Medulla oblongata (tissue), 1 donor: ENCODE data around the gene CAPRIN1.
"Not testable (repeated sequence)": the region's sequence is repeated elsewhere in the genome, so short reads cannot be mapped to it uniquely, and the experiment has no call there.

Source experiments
- DNase-seq: peaks from one replicate; pipeline ENCODE4 v3.0.0-alpha.2; 2015; ENCODE audit errors: extremely low spot score

Gene CAPRIN1

DNA sequence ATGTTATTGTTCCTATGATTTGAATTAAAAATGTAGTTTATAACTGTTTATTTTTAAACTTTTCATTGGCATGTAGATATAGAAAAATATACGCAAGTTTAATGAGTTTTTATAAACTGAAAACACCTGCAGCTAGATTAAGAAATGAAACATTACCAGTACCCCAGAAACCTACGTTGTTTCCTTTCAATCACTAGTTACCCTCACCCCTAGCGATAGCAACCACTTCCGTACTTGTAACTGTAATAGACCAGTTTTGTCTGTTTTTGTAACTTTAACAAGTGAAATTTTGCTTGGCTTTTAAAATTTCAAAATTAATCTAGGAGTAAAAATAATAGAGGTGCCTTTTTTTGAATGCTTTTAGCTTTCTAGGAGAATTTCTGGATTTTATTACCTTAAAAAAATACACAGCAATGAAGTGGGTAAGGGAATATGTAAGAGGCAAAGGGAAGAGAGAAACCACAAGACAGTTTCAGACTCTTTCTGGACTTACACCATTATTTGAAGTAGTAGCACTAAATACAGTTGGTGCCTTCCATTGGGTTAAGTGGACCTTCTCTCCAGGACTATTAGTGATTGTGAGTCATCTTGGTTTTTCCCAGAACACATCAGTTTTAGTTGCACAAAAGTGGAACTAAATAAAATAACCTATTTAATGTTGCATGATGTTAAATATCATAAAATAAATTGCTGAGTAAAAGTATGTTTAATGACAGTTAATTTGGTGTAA is 35.2 kb downstream of the CAPRIN1 start:
- DNase-seq, result no peak

DNA sequence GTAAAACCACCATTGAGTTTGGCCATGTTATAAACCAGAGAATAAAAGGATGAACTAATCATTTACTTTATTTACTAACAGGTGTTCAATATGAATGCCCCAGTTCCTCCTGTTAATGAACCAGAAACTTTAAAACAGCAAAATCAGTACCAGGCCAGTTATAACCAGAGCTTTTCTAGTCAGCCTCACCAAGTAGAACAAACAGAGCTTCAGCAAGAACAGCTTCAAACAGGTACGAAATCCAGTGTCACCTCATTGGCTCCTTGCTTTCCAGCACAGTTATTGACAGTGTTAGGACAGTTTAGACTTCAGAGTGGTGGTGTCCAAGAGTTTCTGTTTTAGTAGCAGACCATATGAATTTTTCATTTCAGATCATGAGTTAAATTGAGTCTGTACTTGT is 40.3 kb downstream of the CAPRIN1 start:
- DNase-seq, result no peak

DNA sequence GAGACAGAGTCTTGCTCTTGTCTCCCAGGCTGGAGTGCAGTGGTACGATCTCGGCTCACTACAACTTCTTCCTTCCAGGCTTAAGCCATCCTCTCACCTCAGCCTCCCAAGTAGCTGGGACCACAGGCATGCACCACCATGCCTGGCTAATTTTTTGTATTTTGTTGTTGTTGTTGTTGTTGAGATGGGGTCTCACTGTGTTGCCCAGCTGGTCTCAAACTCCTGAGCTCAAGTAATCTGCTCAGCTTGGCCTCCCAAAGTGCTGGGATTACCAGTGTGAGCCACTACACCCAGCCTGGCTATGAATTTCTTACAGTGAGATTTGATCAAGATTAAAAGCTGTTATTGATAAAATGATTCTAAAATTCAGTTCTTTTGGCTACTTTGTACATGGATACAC is 43.4 kb downstream of the CAPRIN1 start:
- not testable (repeated sequence) for DNase-seq

DNA sequence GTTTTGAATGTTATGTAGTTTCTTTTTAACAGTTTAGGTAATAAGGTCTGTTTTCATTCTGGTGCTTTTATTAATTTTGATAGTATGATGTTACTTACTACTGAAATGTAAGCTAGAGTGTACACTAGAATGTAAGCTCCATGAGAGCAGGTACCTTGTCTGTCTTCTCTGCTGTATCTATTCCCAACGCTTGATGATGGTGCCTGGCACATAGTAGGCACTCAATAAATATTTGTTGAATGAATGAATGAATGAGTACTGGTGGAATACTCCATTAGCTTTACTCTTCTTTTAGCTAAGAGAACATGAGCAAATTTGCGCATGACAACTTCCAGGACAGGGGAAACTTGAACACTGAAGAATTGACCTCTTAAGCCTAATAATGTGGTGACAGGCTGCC is 47.3 kb downstream of the CAPRIN1 start:
- DNase-seq, result no peak

DNA sequence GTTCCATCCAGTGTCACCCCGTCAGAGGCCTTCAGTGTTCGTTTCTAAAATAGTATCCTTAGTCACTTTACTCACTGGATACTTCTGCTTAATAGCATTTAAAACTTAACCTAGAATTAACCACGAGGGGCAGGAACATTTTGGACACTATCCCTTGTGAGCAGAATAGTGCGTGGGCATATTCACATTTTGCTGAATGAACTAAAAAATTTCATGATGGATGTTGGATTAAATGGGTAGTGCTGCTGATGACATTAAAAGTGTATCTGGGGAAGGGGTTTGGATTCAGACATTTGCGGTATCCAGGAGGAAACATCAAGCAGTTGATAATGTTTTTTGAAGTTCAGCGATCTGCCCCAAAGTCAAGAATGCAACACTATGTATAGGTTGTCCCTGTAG is 53.1 kb downstream of the CAPRIN1 start:
- no peak for DNase-seq

DNA sequence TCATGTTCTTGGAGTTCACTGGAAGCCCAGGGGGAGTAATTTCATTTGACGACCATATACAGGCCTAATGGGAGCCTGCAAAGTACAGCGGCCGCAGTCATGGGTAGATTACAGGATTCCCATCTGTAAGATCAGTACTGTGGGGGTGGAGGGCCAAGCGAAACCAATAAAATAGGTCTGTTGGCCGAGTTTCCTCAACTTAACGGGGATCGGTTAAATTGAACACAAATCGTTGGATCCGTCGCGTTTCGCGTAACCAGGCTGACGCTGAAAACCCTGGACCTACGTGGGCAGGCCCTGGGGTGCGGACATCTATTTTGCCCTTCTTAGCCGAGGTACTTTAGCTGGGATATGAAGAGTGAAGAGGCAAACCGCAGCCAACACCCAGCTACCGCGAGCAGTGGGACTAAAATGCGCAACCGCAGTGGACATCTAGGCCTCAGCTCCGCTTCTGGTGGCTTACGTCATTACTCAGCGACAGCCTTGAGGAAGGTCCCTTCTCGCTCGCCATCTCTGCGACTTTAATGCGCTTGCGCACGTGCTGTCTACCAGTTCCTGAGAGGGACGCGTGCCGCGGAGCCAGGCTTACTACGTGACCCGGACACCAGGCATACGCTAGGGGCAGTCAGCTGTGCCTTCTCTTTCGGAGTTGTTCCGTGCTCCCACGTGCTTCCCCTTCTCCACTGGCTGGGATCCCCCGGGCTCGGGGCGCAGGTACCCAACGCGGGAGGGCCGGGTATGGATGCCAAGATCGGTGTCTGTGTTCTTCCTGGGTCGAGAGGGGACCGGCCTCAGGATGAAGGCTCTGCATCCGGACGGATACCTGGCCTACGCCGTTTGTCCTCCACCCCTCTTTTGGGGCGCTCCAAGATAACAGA is 53.8 kb downstream of the CAPRIN1 start, which contains the start of gene NAT10:
TSS of gene NAT10 (plus strand) at position 551 of the 878 bp plus-strand sequence. CDS start 2,597 bp downstream, outside the sequence.
- peak; percentile 97 for DNase-seq

DNA sequence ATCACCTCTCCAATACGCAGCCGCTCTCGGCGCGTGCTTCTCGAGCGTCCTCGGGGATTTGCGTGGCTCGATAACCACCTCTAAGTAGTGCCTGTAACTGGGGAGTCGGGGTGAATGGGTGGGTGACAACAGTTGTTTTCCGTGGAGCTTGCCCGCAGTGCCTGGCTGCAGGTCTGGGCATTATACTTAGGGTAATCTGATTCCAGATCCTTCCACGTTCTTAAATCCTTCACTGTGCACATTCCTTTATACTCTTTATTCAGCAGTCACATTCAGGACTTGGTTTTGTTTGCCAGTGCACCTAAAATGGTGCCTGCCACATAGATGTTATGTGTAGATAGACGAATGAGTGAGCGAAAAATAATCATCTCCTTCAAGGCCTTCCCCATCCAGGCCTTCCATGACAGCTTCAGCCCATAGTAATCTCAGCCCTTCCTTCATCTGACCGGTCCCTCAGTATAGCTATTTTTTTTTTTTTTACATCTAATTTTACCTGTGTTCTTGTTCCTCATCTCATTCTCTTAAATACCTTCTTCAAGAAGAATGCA is 54.5 kb downstream of the CAPRIN1 start:
- peak; percentile 3 for DNase-seq

DNA sequence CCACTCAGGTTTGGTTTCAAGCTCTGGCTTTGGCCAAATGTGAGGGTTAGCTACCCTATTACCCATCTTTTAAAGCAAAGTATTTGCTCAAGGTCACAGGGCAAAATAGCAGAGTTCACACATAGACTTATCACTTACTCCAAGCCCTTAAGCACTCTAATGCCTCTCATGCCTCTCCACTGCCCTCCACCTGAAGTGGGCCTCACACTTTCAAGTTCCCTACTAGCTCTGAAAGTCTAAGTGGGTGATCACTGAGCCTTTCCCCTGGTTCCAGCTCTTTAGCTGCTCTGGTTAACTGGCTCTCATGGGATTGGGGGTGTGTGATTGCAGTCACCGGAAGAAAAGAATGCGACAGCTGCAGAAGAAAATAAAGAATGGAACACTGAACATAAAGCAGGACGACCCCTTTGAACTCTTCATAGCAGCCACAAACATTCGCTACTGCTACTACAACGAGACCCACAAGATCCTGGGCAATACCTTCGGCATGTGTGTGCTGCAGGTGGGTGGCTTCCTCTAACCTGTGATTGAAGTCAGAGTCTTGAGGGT is 60.3 kb downstream of the CAPRIN1 start:
- no peak for DNase-seq

DNA sequence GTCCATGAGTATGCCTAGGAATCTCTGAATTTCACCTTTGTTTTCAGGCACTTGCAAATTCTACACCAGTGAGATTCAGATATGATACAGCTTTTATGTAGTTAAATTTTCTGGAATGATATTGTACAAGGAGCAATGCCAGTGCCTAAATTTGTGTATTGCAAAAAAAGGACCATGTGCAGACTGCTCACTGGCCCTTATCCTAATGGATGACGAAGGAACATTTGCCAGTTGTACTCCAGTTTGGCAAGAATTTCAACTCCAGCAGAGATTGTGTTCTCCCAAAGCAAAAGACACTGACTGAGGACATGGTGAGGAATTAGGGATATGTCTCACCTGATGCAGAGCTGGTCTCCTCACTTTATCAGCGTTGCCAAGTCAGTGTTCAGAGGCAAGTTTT is 62.5 kb downstream of the CAPRIN1 start:
- DNase-seq, result no peak

DNA sequence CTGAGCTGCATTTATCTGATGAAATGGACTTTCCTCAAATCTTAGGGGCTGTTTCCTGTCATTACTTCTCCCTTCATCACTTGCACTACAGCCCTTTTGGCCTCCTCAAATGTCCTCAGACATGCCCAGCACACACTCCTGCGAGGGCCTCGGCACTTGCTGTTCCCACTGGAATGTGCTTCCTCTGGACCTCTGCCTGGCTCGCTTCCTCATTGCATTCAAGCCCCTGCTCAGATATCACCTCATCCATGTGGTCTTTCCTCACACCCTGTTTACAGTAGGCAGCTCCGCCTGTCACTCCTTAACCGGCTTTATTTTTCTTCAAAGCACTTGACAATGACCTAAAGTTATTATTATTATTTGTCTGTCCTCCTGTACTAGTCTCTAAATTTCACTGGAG is 62.9 kb downstream of the CAPRIN1 start:
- DNase-seq, result no peak

DNA sequence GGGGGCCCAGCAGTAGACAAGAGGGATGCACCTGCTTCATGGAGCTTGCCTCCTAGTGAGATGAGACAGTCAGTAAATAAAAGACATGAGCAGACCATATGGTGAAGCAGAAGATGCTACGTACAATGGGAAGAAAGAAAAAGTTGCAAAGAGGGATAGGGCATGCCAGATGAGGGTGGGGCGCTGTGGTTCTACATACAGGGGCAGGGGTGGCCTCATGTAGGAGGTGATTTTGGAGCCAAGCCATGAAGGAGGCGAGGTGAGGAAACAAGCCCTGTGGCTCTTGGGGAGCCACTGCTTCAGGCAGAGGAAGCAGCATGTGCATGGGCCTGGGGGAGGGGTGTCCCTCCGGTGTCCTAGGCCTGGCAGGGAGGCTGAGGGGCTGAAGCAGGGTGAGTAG is 69.1 kb downstream of the CAPRIN1 start:
- no peak for DNase-seq

DNA sequence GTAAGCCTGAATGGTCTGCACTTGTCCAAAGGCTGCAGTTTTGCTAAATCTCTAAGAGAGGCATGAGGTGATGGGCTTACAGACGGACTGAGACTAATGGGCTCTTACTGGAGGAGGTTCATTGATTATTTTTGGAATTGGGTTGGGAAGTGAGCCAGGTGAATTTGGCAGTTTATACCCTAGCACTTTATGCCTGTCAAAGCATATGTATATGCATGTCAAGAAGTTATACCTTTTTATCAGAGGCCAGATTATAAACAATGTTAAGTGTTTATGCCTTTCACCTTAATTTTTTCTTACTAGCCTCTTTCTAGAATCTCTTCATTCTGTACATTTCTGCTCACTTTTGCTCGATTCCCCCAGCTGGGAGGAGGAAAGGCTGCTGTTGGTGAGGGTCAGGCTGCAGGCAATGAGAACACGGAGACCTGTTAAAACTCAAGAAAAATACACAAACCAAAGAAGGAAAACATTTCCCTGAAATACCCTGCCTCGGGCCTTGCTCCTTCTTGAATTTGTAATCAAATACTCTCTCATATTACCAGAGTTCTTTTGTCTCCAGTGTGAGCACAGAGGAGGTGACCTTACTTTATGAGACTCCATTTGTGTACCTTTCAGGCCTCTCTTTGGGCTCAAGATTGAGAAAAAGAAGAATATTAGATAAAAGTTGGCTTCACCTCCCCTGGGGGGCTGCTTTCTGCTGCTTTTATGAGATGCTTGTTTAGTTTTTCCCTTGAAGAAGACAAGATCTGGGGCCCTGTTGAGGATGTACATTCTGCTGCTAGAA is 73.5 kb downstream of the CAPRIN1 start:
- DNase-seq, result no peak

DNA sequence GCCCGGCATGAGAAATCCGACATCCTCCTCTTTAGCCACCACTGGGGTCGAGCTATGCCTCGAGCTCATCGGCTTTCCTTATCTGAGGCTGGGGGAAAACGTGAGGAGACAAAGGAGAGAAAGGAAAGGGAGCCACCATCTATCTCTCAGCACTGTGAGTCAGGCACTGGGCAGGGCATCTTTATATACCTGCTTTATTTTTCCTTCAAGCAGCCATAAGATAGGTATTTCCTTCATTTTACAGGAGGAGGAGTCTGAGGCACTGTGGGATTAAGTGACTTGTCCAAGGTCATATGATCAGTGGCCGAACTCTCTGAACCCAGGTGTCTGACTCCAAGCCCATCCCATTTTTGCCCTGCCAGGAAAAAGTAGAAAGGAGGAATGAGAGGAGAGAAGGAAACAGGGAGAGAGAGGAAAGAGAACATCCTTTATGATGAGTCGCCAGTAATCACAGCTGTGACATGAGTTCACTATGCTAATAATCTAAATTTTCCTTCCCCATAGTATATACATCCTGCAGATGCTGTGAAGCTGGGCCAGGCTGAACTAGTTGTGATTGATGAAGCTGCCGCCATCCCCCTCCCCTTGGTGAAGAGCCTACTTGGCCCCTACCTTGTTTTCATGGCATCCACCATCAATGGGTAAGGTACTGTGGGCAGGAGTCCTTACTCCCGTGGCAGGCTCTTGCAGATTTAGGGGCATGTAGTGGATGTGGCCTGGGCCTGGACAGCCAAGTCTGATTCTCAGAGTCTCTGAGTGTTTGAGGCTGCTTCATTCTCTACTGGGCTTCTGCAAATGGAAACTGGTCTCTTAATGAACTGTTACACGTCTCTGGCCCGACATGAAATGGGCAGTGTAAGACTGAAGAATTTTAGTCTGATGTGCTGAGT is 75.7 kb downstream of the CAPRIN1 start:
- DNase-seq, result no peak

DNA sequence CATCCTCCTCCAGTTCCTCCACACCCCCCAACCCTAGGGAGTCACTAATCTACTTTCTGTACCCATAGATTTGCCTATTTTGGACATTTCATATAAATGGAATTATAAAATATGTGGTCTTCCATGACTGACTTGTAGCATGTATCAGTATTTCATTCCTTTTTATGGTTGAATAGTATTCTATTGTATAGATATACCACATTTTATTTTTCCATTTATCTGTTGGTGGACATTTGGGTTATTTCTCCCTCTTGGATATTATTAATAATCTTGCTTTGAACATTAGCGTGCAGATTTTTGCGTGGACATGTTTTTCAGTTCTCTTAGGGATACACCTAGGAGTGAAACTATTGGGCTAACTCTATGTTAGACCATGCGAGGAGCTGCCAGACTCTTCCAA is 77.3 kb downstream of the CAPRIN1 start:
- no peak for DNase-seq

DNA sequence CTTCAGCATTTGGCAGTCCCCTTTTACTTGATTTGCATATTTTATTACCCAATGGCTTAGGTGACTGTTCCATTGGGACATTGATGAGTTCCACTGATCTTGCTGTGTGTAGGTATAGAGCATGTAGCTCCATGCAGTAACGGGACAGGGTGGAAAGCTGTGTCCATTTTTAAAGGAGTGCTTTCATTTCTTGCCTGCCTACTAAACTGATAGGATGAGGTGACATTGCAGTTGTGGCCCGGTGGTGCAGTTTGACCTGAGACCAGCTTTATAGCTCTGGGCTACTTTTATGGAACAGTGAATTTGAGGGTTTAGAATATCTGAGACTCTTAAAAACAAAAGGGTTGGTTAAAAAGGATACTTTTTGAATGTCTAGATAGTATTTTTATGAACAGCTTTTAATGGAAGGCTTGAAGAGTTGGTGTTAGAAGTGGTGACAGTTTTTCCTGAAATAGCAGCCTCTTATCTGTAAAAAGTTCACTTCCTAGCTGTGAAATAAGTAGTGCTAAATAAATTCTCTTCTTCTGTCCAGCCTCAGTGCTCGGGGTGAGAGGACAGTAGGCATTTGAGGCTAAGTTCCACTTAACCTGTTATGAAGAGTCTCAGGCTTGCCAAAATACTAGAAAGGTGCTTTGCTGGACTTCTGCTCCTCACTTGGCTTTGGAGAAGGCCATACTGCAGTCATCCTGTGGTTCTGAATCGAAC is 80.9 kb downstream of the CAPRIN1 start:
- DNase-seq, result no peak

DNA sequence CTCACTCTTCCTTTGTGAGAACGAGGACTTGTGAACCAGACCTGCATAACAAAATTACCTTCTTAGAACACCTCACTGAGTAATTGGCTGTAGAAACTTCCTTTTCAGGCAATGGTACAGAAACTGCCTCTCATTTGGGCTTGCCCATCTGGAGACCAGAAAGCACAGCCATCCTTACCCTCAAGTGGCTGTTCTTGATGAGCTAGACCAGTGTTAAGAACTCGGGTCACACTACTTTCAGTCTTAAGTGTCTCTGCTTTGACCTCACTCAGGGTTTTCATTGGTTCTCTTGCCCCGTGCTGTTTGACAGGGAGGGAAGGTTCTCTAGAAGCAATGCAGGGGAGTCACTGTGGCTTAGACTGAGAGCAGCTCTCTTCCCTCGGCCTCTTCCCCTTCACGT is 83.2 kb downstream of the CAPRIN1 start:
- no peak for DNase-seq

DNA sequence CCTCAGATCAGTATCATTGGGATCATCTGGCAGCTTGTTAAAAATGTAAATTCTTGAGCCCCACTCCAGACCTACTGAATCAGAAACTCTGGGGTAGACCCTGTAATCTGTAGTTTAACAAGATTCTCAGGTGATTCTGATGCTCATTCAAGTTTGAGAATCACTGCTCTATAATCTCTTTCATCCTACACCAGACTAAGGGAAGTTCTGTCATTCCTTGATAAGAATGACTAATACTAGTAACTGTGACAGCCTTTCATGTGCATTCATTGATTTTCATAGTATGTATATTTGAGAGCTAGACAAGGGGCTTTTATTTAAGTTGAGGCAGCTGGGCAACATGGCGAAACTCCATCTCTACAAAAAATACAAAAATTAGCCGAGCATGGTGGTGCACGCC is 83.9 kb downstream of the CAPRIN1 start:
- DNase-seq, result no peak

DNA sequence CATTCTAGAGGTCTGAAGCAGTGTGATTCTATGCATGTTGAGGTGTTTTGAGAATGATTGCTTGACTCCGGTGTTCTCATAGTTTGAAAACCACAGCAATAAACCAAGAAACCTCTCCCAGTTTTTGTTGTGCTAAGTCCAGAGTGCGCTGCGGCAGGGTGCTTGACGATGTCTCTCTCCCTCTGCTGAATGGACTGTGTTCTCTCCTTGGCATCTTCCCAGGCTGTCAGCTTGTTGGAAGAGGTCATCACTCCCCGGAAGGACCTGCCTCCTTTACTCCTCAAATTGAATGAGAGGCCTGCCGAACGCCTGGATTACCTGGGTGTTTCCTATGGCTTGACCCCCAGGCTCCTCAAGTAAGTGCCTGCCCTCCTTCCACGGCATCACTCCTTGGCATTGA is 84.9 kb downstream of the CAPRIN1 start:
- peak; percentile 41 for DNase-seq

DNA sequence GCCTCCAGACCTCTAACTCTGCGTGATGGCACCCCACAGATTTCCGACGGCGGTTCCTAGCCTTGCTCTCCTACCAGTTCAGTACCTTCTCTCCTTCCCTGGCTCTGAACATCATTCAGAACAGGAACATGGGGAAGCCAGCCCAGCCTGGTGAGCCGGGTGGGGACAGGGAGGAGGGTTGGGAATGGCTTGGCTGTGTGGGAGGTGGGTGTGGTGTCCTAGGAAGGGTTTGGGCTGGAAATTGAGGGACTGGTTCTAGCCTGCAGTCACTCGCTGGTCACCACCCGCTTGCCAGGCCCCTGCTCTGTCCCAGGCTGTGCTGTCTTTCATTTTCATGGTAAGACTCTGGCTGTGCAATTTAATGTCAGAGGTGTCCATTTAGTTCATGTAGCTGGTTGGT is 87.8 kb downstream of the CAPRIN1 start:
- DNase-seq, result no peak

DNA sequence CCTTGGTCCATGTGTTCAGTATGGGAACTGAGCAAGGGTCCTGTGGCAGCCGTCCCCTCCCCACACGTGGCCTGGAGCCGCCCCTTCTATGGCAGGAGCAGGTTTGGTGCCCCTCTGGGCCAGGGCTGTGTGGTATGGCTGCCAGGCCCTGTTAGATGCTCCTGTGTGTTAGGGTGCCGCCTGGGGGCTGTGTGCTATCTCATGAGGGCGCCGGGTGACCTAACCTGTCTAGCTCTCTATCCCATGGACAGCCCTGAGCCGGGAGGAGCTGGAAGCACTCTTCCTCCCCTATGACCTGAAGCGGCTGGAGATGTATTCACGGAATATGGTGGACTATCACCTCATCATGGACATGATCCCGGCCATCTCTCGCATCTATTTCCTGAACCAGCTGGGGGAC is 88.6 kb downstream of the CAPRIN1 start:
- DNase-seq, result no peak
